Measurements from ENCODE around the gene KIF5A.
A peak's percentile ranks its signal among the peaks of the same experiment; 100 is the strongest.

The KIF5A gene

DNA sequence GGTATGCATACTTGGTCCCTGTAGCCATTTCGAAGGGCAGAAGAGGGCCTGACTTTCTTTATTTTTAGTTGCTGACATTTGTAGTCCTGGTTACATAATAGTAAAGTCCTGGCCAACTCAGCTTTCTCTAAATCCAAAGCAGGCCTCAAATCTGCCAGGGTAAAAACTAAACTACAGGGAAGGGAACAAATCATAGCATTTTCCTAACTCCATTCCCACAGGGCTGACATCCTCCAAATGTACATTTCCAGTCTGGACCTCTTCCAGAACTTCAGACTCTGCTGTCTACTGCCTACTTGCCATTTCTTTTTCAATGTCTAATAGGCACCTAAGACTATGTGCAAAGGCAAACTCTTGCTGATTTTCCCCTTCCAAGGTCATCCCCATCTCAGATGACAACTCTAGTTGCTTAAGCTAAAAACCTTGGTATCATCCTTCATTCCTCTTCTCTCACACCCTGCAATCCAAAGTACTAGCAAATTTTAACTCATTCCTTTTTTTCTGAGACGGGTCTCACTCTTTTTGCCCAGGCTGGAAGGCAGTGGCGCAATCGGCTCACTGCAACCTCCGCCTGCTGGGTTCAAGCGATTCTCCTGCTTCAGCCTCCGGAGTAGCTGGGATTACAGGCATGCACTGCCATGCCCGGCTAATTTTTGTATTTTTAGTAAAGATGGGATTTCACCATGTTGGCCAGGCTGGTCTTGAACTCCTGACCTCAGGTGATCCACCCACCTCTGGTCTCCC lies 31.5 kb upstream of the KIF5A start:
- DNase-seq (ENCODE audit: low read depth): peak; percentile 27
- H3K4me3 ChIP-seq (replicated peaks; ENCODE audit: low read depth, low read length): peak overlapping the region; percentile 87
- TF ChIP-seq, protein P1, sequence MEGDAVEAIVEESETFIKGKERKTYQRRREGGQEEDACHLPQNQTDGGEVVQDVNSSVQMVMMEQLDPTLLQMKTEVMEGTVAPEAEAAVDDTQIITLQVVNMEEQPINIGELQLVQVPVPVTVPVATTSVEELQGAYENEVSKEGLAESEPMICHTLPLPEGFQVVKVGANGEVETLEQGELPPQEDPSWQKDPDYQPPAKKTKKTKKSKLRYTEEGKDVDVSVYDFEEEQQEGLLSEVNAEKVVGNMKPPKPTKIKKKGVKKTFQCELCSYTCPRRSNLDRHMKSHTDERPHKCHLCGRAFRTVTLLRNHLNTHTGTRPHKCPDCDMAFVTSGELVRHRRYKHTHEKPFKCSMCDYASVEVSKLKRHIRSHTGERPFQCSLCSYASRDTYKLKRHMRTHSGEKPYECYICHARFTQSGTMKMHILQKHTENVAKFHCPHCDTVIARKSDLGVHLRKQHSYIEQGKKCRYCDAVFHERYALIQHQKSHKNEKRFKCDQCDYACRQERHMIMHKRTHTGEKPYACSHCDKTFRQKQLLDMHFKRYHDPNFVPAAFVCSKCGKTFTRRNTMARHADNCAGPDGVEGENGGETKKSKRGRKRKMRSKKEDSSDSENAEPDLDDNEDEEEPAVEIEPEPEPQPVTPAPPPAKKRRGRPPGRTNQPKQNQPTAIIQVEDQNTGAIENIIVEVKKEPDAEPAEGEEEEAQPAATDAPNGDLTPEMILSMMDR (IDR thresholded peaks at IDR 0.05; ENCODE audit: low read length, missing control alignments): no peak

- TF ChIP-seq, protein P1 (IDR thresholded peaks at IDR 0.05; ENCODE audit: low read length, missing control alignments): no peak
- H3K4me3 ChIP-seq (replicated peaks; ENCODE audit: low read depth, low read length): peak overlapping the region; percentile 87
- peak; percentile 68 for DNase-seq (ENCODE audit: low read depth)
Measured at GRCh38 chr12:57518920-57519795, 30.7 kb upstream of the KIF5A start.

GRCh38 chr12:57519796-57520052 lies 30.1 kb upstream of the KIF5A start:
- DNase-seq (ENCODE audit: low read depth): no peak

GRCh38 chr12:57520053-57520818 lies 29.6 kb upstream of the KIF5A start, which contains the start of gene DDIT3:
Gene DDIT3 (minus strand): TSS chr12:57520514. CDS start chr12:57517406, 3,108 bp downstream.
- TF ChIP-seq, protein P1 (IDR thresholded peaks at IDR 0.05; ENCODE audit: low read length, missing control alignments): no peak
- DNase-seq (ENCODE audit: low read depth): peak; percentile 99
- H3K4me3 ChIP-seq (replicated peaks; ENCODE audit: low read depth, low read length): peak within 1 kb of the TSS; percentile 87

More at GRCh38 chr12:57519796-57520052, 30.1 kb upstream of the KIF5A start:
- TF ChIP-seq, protein P1 (IDR thresholded peaks at IDR 0.05; ENCODE audit: low read length, missing control alignments): no peak
- H3K4me3 ChIP-seq (replicated peaks; ENCODE audit: low read depth, low read length): peak overlapping the region; percentile 87

GRCh38 chr12:57521525-57522010 lies 28.3 kb upstream of the KIF5A start:
- H3K4me3 ChIP-seq (replicated peaks; ENCODE audit: low read depth, low read length): no peak overlapping the region
- TF ChIP-seq, protein P1 (IDR thresholded peaks at IDR 0.05; ENCODE audit: low read length, missing control alignments): no peak
- DNase-seq (ENCODE audit: low read depth): no peak

- TF ChIP-seq, protein P1 (IDR thresholded peaks at IDR 0.05; ENCODE audit: low read length, missing control alignments): no peak
- H3K4me3 ChIP-seq (replicated peaks; ENCODE audit: low read depth, low read length): peak within 1 kb of the TSS; percentile 92
- DNase-seq (ENCODE audit: low read depth): peak; percentile 93
Measured at GRCh38 chr12:57522011-57522886, 27.6 kb upstream of the KIF5A start, which contains the start of gene MBD6. Gene MBD6 (plus strand): TSS chr12:57522824. CDS start chr12:57524304, 1,480 bp downstream.

All from fibroblast of pulmonary artery (primary cell).